Measurements from ENCODE around the gene SLC11A1. TPM values are rescaled to one million over a fixed set of nuclear protein-coding genes. Genes with fewer than 3 reads are reported as not detected.

The SLC11A1 gene

GRCh38 chr2:218437969-218438368 is 55.9 kb downstream of the SLC11A1 start:
- no peak for TF ChIP-seq CTCF (IDR thresholded peaks at IDR 0.05; ENCODE audit: insufficient read depth, low read length)
- TF ChIP-seq SPI1 (IDR thresholded peaks at IDR 0.05; ENCODE audit: borderline replicate concordance, low read depth) = no peak
- no peak for TF ChIP-seq REST (IDR thresholded peaks at IDR 0.05; ENCODE audit: insufficient replicate concordance, low read depth)
- no peak for TF ChIP-seq POLR2AphosphoS5 (IDR thresholded peaks at IDR 0.05; ENCODE audit: low read depth)
- TF ChIP-seq GABPA (IDR thresholded peaks at IDR 0.05; ENCODE audit: low read depth) = no peak
- Histone ChIP-seq H3K27me3 (ENCODE audit: insufficient read depth, poor library complexity, severe bottlenecking) (no peaks in the 10 kb centered on the region), H3K4me3 (replicated peaks; ENCODE audit: insufficient read depth, low read length) (no peak overlapping the region), H3K27ac (replicated peaks) (no peak overlapping the region)
- no peak for DNase-seq (ENCODE audit: low read depth in 1 of 2, low spot score in 1 of 2)

GRCh38 chr2:218438596-218438995 is 56.5 kb downstream of the SLC11A1 start:
- H3K27me3 ChIP-seq (ENCODE audit: insufficient read depth, poor library complexity, severe bottlenecking) = no peaks in the 10 kb centered on the region
- no peak overlapping the region; the same call in 1 of the 2 replicates for H3K27ac ChIP-seq (replicated peaks)
- H3K4me3 ChIP-seq (replicated peaks; ENCODE audit: insufficient read depth, low read length) = no peak overlapping the region
- TF ChIP-seq SPI1 (IDR thresholded peaks at IDR 0.05; ENCODE audit: borderline replicate concordance, low read depth) = no peak
- TF ChIP-seq GABPA (IDR thresholded peaks at IDR 0.05; ENCODE audit: low read depth) = no peak
- TF ChIP-seq CTCF (IDR thresholded peaks at IDR 0.05; ENCODE audit: insufficient read depth, low read length) = no peak
- no peak for TF ChIP-seq POLR2AphosphoS5 (IDR thresholded peaks at IDR 0.05; ENCODE audit: low read depth)
- TF ChIP-seq REST (IDR thresholded peaks at IDR 0.05; ENCODE audit: insufficient replicate concordance, low read depth) = no peak
- peak in 1 of 2 experiments; percentile 18 for DNase-seq (ENCODE audit: low read depth in 1 of 2, low spot score in 1 of 2)

GRCh38 chr2:218444692-218445357 is 62.8 kb downstream of the SLC11A1 start:
- no peak for DNase-seq (ENCODE audit: low read depth in 1 of 2, low spot score in 1 of 2)
- no peak for TF ChIP-seq CTCF (IDR thresholded peaks at IDR 0.05; ENCODE audit: insufficient read depth, low read length)
- no peak for TF ChIP-seq GABPA (IDR thresholded peaks at IDR 0.05; ENCODE audit: low read depth)
- no peak for TF ChIP-seq SPI1 (IDR thresholded peaks at IDR 0.05; ENCODE audit: borderline replicate concordance, low read depth)
- H3K27ac ChIP-seq (replicated peaks) = no peak overlapping the region
- no peak overlapping the region for H3K4me3 ChIP-seq (replicated peaks; ENCODE audit: insufficient read depth, low read length)
- H3K27me3 ChIP-seq (ENCODE audit: insufficient read depth, poor library complexity, severe bottlenecking) = no peaks in the 10 kb centered on the region

GRCh38 chr2:218445602-218446001 is 63.5 kb downstream of the SLC11A1 start:
- Histone ChIP-seq H3K4me3 (replicated peaks; ENCODE audit: insufficient read depth, low read length) (no peak overlapping the region), H3K27me3 (ENCODE audit: insufficient read depth, poor library complexity, severe bottlenecking) (no peaks in the 10 kb centered on the region), H3K27ac (replicated peaks) (no peak overlapping the region)
- TF ChIP-seq SPI1 (IDR thresholded peaks at IDR 0.05; ENCODE audit: borderline replicate concordance, low read depth) = no peak
- no peak for DNase-seq (ENCODE audit: low read depth in 1 of 2, low spot score in 1 of 2)

Small RNAs within 50 kb of the gene (microRNA-seq; reads per million reads assigned to microRNA genes)
- gene MIR26B (6,410 reads per million, percentile 96 among the genes with 10 or more reads in this experiment), gene MIR6810 (not detected)
